HG03139 (cell line): ENCODE results near the gene ASGR1.

Experiments used
- ATAC-seq: cut with Tn5 transposase; IDR thresholded peaks from one replicate; pipeline ENCODE4 v1.9.1; 2021; ENCODE audit not compliant: unreplicated experiment

Gene ASGR1

DNA sequence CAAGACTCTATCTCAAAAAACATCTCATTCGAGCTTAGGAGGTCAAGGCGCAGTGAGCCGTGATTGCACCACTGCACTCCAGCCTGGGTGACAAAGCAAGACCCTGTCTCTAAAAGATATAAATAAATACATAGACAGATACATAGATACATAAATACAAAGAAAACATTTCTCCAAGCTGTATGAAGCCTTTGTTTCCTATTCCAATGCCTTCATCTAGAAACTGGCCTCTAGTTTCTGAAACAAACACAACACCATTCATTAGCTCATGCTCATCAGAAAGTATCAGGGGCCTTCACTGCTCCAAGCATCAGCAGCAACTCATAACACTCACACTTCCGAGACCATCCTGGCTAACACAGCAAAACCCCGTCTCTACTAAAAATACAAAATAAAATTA is 54.2 kb downstream of the ASGR1 start:
- no peak for ATAC-seq

DNA sequence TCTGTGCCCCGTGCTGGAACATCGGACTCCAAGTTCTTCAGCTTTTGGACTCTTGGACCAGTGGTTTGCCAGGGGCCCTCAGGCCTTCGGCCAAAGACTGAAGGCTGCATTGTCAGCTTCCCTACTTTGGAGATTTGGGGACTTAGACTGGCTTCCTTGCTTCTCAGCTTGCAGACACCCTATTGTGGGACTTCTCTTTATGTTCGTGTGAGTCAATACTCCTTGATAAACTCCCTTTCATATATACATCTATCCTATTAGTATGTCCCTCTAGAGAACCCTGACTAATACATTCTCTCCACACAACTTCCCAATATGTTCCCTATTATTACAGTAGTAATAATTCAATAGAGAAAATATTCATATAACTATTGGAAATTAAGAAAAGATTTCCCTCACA is 55.3 kb downstream of the ASGR1 start:
- no peak for ATAC-seq
